ENCODE measurements around the gene PREX1. TPM values are rescaled to one million over a fixed set of nuclear protein-coding genes. Genes with fewer than 3 reads are reported as not detected.

The PREX1 gene
- total RNA-seq, 2 experiments from 2014 or later, result 82.8 to 86.5 TPM

GRCh38 chr20:48721324-48722001 is 106.3 kb downstream of the PREX1 start:
- ChIA-PET CTCF (interaction anchor here (0.7 to 1.5 kb wide), 2 partner anchors 15 to 183 kb away, joined by 4 to 5 read pairs; no protein-coding TSS in a partner anchor), POLR2A (no interaction called here)

- POLR2A ChIA-PET, result interaction anchor here (1.0 kb wide), 1 partner anchor 68 kb away, joined by 3 read pairs; no protein-coding TSS in a partner anchor
- CTCF ChIA-PET, result interaction anchor here (0.7 to 1.5 kb wide), 3 partner anchors 14 to 184 kb away, joined by 3 to 5 read pairs (median 4); no protein-coding TSS in a partner anchor
Measured at GRCh38 chr20:48720256-48720985, 107.4 kb downstream of the PREX1 start.

GRCh38 chr20:48719598-48720255 is 108.1 kb downstream of the PREX1 start:
- ChIA-PET POLR2A (interaction anchor here (1.0 kb wide), 3 partner anchors 19 to 107 kb away, joined by 3 to 4 read pairs (median 4); no protein-coding TSS in a partner anchor), CTCF (interaction anchor here (1.2 to 1.3 kb wide), 2 partner anchors 14 to 98 kb away, joined by 3 read pairs; no protein-coding TSS in a partner anchor)

GRCh38 chr20:48718786-48719578 is 108.8 kb downstream of the PREX1 start:
- ChIA-PET POLR2A (interaction anchor here (0.6 to 1.0 kb wide), 4 partner anchors 20 to 108 kb away, joined by 3 to 4 read pairs (median 4); no protein-coding TSS in a partner anchor), CTCF (interaction anchor here (0.9 to 1.9 kb wide), 4 partner anchors 13 to 186 kb away, joined by 3 to 5 read pairs (median 3); no protein-coding TSS in a partner anchor)

GRCh38 chr20:48717680-48718223 is 110.0 kb downstream of the PREX1 start:
- CTCF ChIA-PET, result interaction anchor here (0.9 to 1.9 kb wide), 4 partner anchors 13 to 187 kb away, joined by 3 to 5 read pairs (median 3); no protein-coding TSS in a partner anchor
- POLR2A ChIA-PET, result interaction anchor here (1.2 kb wide), 1 partner anchor 110 kb away, joined by 6 read pairs; the partner anchor contains the start of gene PREX1

- ChIA-PET CTCF (interaction anchor here (0.5 to 2.0 kb wide), 9 partner anchors 12 to 1159 kb away, joined by 3 to 6 read pairs (median 3); no protein-coding TSS in a partner anchor), POLR2A (interaction anchor here (0.8 to 1.7 kb wide), 4 partner anchors 23 to 111 kb away, joined by 3 to 6 read pairs (median 4); partner anchors contain the start of gene PREX1)
Measured at GRCh38 chr20:48717095-48717672, 110.6 kb downstream of the PREX1 start.

GRCh38 chr20:48716541-48716940 is 111.3 kb downstream of the PREX1 start:
- POLR2A ChIA-PET, result interaction anchor here (0.6 to 1.9 kb wide), 6 partner anchors 22 to 111 kb away, joined by 3 to 10 read pairs (median 4); partner anchors contain the start of gene PREX1
- CTCF ChIA-PET, result interaction anchor here (0.5 to 2.1 kb wide), 7 partner anchors 12 to 1158 kb away, joined by 3 to 8 read pairs (median 5); no protein-coding TSS in a partner anchor

- ChIA-PET CTCF (interaction anchor here (1.3 to 2.1 kb wide), 5 partner anchors 11 to 68 kb away, joined by 3 to 8 read pairs (median 5); no protein-coding TSS in a partner anchor), POLR2A (interaction anchor here (0.6 to 1.9 kb wide), 5 partner anchors 22 to 111 kb away, joined by 3 to 10 read pairs (median 3); no protein-coding TSS in a partner anchor)
Measured at GRCh38 chr20:48716086-48716485, 111.7 kb downstream of the PREX1 start.

GRCh38 chr20:48714764-48715163 is 113.0 kb downstream of the PREX1 start:
- ChIA-PET POLR2A (interaction anchor here (1.7 to 1.9 kb wide), 2 partner anchors 9 to 24 kb away, joined by 4 to 10 read pairs; no protein-coding TSS in a partner anchor), CTCF (interaction anchor here (1.4 to 2.1 kb wide), 2 partner anchors 57 to 112 kb away, joined by 3 to 8 read pairs; no protein-coding TSS in a partner anchor)

- CTCF ChIA-PET, result interaction anchor here (0.5 to 0.8 kb wide), 2 partner anchors 72 to 240 kb away, joined by 3 to 4 read pairs; no protein-coding TSS in a partner anchor
- POLR2A ChIA-PET, result no interaction called here
Measured at GRCh38 chr20:48711696-48712464, 115.9 kb downstream of the PREX1 start.

- ChIA-PET POLR2A (no interaction called here), CTCF (interaction anchor here (1.3 kb wide), 1 partner anchor 28 kb away, joined by 3 read pairs; no protein-coding TSS in a partner anchor)
Measured at GRCh38 chr20:48711044-48711428, 116.8 kb downstream of the PREX1 start.

GRCh38 chr20:48710341-48711043 is 117.3 kb downstream of the PREX1 start:
- POLR2A ChIA-PET, result no interaction called here

GRCh38 chr20:48709744-48710143 is 118.1 kb downstream of the PREX1 start:
- ChIA-PET CTCF (no interaction called here), POLR2A (no interaction called here)

More at GRCh38 chr20:48710341-48711043, 117.3 kb downstream of the PREX1 start:
- CTCF ChIA-PET, result interaction anchor here (1.3 kb wide), 1 partner anchor 28 kb away, joined by 3 read pairs; no protein-coding TSS in a partner anchor

- ChIA-PET CTCF (no interaction called here), POLR2A (no interaction called here)
Measured at GRCh38 chr20:48709058-48709691, 118.6 kb downstream of the PREX1 start.

- CTCF ChIA-PET, result no interaction called here
- POLR2A ChIA-PET, result no interaction called here
Measured at GRCh38 chr20:48708630-48709029, 119.2 kb downstream of the PREX1 start.

- POLR2A ChIA-PET, result no interaction called here
- CTCF ChIA-PET, result no interaction called here
Measured at GRCh38 chr20:48708116-48708515, 119.7 kb downstream of the PREX1 start.
